B cell (primary cell): ENCODE measurements around the gene MORN4. TPM values are rescaled to one million over a fixed set of nuclear protein-coding genes. Genes with fewer than 3 reads are reported as not detected.

ENCODE experiments used
- ATAC-seq: fragments of 200-7000 bp; cut with Tn5 transposase; one replicate; pipeline ENCODE4 v1.10.0; 2021; ENCODE audit warnings: low read depth, mild to moderate bottlenecking, moderate number of reproducible peaks, moderate library complexity
- CTCF ChIA-PET: fragments of 350-600 bp; sonication (Branson Sonifier 250); formaldehyde crosslinking; loops from one replicate; lab custom pipeline; 2021; ENCODE audit warnings: antibody characterized with exemption, inconsistent platforms; lab: Charles Lee
- POLR2A ChIA-PET: fragments of 350-600 bp; sonication (Branson Sonifier 250); formaldehyde crosslinking; loops from one replicate; lab custom pipeline; 2021; ENCODE audit warnings: antibody characterized with exemption; lab: Charles Lee
- DNase-seq: peaks from one replicate; pipeline ENCODE4 v3.0.0; 2013
- H2AFZ ChIP-seq: 2 replicates; pipeline ENCODE4 v1.6.1; 2012; ENCODE audit warnings: mild to moderate bottlenecking, low read depth, low read length; ENCODE audit not compliant: insufficient read depth, poor library complexity, severe bottlenecking
- H3K27ac ChIP-seq, 2 donors: 1 replicate in 1 of 2; 2 replicates in 1 of 2; pipeline ENCODE4 v1.5.1; 2012 to 2013; ENCODE audit warnings: low read length in 2 of 2, mild to moderate bottlenecking in 2 of 2, moderate library complexity in 1 of 2
- H3K27me3 ChIP-seq, 4 experiments: fragments of 200-600 bp in 1 of 4; sonication (generic) in 1 of 4; replicated peaks in 1 of 4; 1 replicate in 2 of 4; 2 replicates in 2 of 4; pipeline versions ENCODE4 v1.6.1 to v1.7.0; 2013 to 2016; ENCODE audit warnings: low read length in 3 of 4, mild to moderate bottlenecking in 2 of 4, mixed read lengths in 1 of 4, moderate library complexity in 1 of 4; ENCODE audit not compliant: insufficient read depth in 4 of 4, control insufficient read depth in 3 of 4; ENCODE audit errors: control extremely low read depth in 1 of 4
- H3K36me3 ChIP-seq, 2 experiments: replicated peaks in 1 of 2; 1 replicate in 1 of 2; 2 replicates in 1 of 2; pipeline versions ENCODE4 v1.6.1 to v1.7.1; 2013; ENCODE audit warnings: low read length in 1 of 2; ENCODE audit not compliant: insufficient read depth in 2 of 2, control insufficient read depth in 1 of 2; ENCODE audit errors: control extremely low read depth in 1 of 2, extremely low read depth in 1 of 2
- H3K4me1 ChIP-seq, 2 donors: fragments of 200-600 bp in 1 of 2; sonication (generic) in 1 of 2; 1 replicate in 1 of 2; 2 replicates in 1 of 2; pipeline versions ENCODE4 v1.5.1 to v1.6.1; 2013 to 2017; ENCODE audit warnings: low read length in 2 of 2; ENCODE audit not compliant: control insufficient read depth in 2 of 2, insufficient read depth in 2 of 2
- H3K4me2 ChIP-seq: replicated peaks from 2 replicates; pipeline ENCODE3; 2012; ENCODE audit warnings: mild to moderate bottlenecking, low read depth, low read length; ENCODE audit not compliant: poor library complexity, severe bottlenecking
- H3K4me3 ChIP-seq, 5 experiments: fragments of 200-600 bp in 1 of 5; sonication (generic) in 1 of 5; 1 replicate in 3 of 5; 2 replicates in 2 of 5; pipeline versions ENCODE4 v1.5.1 to v1.7.0; 2011 to 2016; ENCODE audit warnings: low read length in 4 of 5, mild to moderate bottlenecking in 4 of 5, low read depth in 2 of 5, control low read depth in 1 of 5, moderate library complexity in 1 of 5; ENCODE audit not compliant: insufficient read depth in 1 of 5; ENCODE audit errors: control extremely low read depth in 1 of 5, extremely low read depth in 1 of 5
- H3K79me2 ChIP-seq: fragments of 200-600 bp; sonication (generic); one replicate; pipeline ENCODE4 v1.6.0; 2016; ENCODE audit warnings: low read length; ENCODE audit not compliant: control insufficient read depth, insufficient read depth
- H3K9ac ChIP-seq: fragments of 200-600 bp; sonication (generic); 2 replicates; pipeline ENCODE4 v1.6.1; 2017; ENCODE audit warnings: mild to moderate bottlenecking, low read length, moderate library complexity
- H3K9me3 ChIP-seq, 3 donors: one replicate each; pipeline versions ENCODE4 v1.6.1 to v1.7.1; 2013; ENCODE audit warnings: low read length in 2 of 3; ENCODE audit not compliant: control insufficient read depth in 2 of 3, insufficient read depth in 1 of 3; ENCODE audit errors: control extremely low read depth in 1 of 3
- H4K20me1 ChIP-seq: 2 replicates; pipeline ENCODE4 v1.6.0; 2012; ENCODE audit warnings: mild to moderate bottlenecking, low read length; ENCODE audit not compliant: insufficient read depth, control insufficient read depth, poor library complexity, severe bottlenecking
- H3K27ac Mint-ChIP-seq: one replicate; pipeline ENCODE4 v1.8.0; 2021; ENCODE audit warnings: mixed read lengths
- H3K27me3 Mint-ChIP-seq: one replicate; pipeline ENCODE4 v1.8.0; 2021; ENCODE audit warnings: mixed read lengths
- H3K4me1 Mint-ChIP-seq: one replicate; pipeline ENCODE4 v1.8.0; 2021; ENCODE audit warnings: mixed read lengths
- H3K4me3 Mint-ChIP-seq: one replicate; pipeline ENCODE4 v1.8.0; 2021; ENCODE audit warnings: mixed read lengths
- H3K9me3 Mint-ChIP-seq: one replicate; pipeline ENCODE4 v1.8.0; 2022; ENCODE audit warnings: mixed read lengths; ENCODE audit not compliant: insufficient read depth
- EZH2 ChIP-seq: IDR thresholded peaks from 2 replicates; pipeline ENCODE4 v1.6.1; 2012; ENCODE audit warnings: borderline replicate concordance, low read depth, mild to moderate bottlenecking, moderate library complexity, low read length; ENCODE audit not compliant: insufficient read depth, poor library complexity, severe bottlenecking
- WGBS: methylation state at CpG from one replicate; pipeline ENCODE4 v1.1.5; 2013; ENCODE audit warnings: missing lambda C conversion rate; ENCODE audit not compliant: insufficient coverage; 5-methylcytosine and 5-hydroxymethylcytosine counted together
- intact Hi-C: fragments of 100-400 bp; cut with micrococcal nuclease; formaldehyde crosslinking; loops from one replicate; pipeline ENCODE4 v1.10.0; 2022
- polyA plus RNA-seq: library from polyadenylated mRNA; depleted of rRNA; stranded (reverse); fragments of >200 nt; gene quantifications from 2 replicates; pipeline ENCODE4 v1.2.3, GENCODE V29; 2012
- total RNA-seq, 2 donors: library from RNA; stranded (reverse); fragments of 120-200 nt in 1 of 2; gene quantifications; 1 replicate in 1 of 2; 2 replicates in 1 of 2; pipeline versions ENCODE4 v1.2.3 to v1.2.4, GENCODE V29; 2013 to 2022
- TF ChIP-seq, protein P1 (sequence below): fragments of 200-600 bp; IDR thresholded peaks from one replicate; pipeline ENCODE4 v1.8.0; 2022; ENCODE audit warnings: antibody characterized with exemption, mild to moderate bottlenecking

The MORN4 gene
- total and polyA plus RNA-seq, 2 donors (not counting 1 experiment from before 2014, with no cell fraction given), result 1.5 to 2.8 TPM

DNA sequence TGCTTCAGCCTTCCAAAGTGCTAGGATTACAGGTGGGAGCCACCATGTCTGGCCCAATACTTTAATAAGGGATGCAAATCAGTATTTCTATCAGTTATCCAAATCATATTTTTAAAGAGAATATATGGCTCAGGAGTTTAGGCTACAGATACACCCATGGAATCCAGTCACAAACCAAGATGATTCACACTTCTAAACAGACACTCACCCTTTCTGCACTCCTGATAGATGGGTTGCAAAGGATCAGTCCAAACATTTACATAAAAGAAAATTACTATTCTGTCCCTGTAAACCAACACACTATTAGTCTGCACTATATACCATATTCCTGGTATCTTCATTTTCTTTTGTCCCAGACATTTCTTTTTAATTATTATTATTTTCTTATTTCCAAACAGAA lies 2.2 kb downstream of the MORN4 start:
- Histone ChIP-seq H3K27me3 (peaks cover 0 to 6% (median 0%) of the 10 kb centered on the region in 4 experiments), H4K20me1 (no peaks in the 10 kb centered on the region), H3K79me2 (no peaks in the 10 kb centered on the region), H3K27ac (no peak overlapping the region), H3K36me3 (no peaks in the 10 kb centered on the region), H3K4me1 (peaks cover 0 to 11% of the 10 kb centered on the region in 2 donors), H3K4me3 (no peak overlapping the region), H3K9ac (no peak overlapping the region), H2AFZ (no peak overlapping the region), H3K4me2 (no peak overlapping the region), H3K9me3 (no peaks in the 10 kb centered on the region)
- DNase-seq (no peak), ATAC-seq (no peak)
- Mint-ChIP-seq H3K4me3 (no peak overlapping the region), H3K27me3 (no peaks in the 10 kb centered on the region), H3K4me1 (peaks cover 13% of the 10 kb centered on the region), H3K9me3 (no peaks in the 10 kb centered on the region), H3K27ac (no peak overlapping the region)
- POLR2A ChIA-PET, result no interaction called here
- intact Hi-C loops, result no loop called here
- TF ChIP-seq, protein P1, sequence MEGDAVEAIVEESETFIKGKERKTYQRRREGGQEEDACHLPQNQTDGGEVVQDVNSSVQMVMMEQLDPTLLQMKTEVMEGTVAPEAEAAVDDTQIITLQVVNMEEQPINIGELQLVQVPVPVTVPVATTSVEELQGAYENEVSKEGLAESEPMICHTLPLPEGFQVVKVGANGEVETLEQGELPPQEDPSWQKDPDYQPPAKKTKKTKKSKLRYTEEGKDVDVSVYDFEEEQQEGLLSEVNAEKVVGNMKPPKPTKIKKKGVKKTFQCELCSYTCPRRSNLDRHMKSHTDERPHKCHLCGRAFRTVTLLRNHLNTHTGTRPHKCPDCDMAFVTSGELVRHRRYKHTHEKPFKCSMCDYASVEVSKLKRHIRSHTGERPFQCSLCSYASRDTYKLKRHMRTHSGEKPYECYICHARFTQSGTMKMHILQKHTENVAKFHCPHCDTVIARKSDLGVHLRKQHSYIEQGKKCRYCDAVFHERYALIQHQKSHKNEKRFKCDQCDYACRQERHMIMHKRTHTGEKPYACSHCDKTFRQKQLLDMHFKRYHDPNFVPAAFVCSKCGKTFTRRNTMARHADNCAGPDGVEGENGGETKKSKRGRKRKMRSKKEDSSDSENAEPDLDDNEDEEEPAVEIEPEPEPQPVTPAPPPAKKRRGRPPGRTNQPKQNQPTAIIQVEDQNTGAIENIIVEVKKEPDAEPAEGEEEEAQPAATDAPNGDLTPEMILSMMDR, result no peak
- TF ChIP-seq EZH2, result no peak
- CTCF ChIA-PET, result no interaction called here

DNA sequence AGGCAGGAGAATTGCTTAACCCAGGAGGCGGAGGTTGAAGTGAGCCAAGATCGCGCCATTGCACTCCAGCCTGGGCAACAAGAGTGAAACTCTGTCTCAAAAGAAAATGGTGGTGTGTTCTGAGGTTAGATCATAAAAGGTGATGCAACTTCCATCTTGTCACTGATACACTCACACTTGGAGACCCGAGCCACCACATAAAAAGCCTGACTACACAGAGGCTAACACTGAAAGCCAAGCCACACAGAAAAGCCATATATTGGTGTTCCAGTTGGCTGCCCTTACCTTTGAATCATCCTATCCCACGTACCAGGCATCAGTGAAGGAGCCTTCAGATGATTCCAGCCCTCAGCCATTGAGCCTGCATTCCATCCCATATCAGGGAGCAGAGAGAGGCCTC lies 4.0 kb downstream of the MORN4 start:
- TF ChIP-seq, protein P1, result no peak
- no peak for TF ChIP-seq EZH2
- Mint-ChIP-seq H3K27me3 (no peaks in the 10 kb centered on the region), H3K4me1 (peaks cover 13% of the 10 kb centered on the region), H3K27ac (no peak overlapping the region), H3K4me3 (no peak overlapping the region), H3K9me3 (no peaks in the 10 kb centered on the region)
- intact Hi-C loops, result no loop called here
- Histone ChIP-seq H2AFZ (no peak overlapping the region), H3K79me2 (no peaks in the 10 kb centered on the region), H3K4me1 (peaks cover 0 to 11% of the 10 kb centered on the region in 2 donors), H4K20me1 (no peaks in the 10 kb centered on the region), H3K36me3 (no peaks in the 10 kb centered on the region), H3K27me3 (peaks cover 0 to 6% (median 0%) of the 10 kb centered on the region in 4 experiments), H3K9me3 (no peaks in the 10 kb centered on the region), H3K27ac (no peak overlapping the region), H3K9ac (no peak overlapping the region), H3K4me2 (no peak overlapping the region), H3K4me3 (no peak overlapping the region)
- CTCF ChIA-PET, result no interaction called here
- POLR2A ChIA-PET, result no interaction called here
- ATAC-seq, result no peak
- no peak for DNase-seq
- WGBS, result 87% methylated on average over 5 of the region's 5 CpGs
